WERI-Rb-1 (cell line): ENCODE measurements around the gene SIK3.

Experiments used
- DNase-seq: peaks from one replicate; pipeline ENCODE4 v3.0.0-alpha.2; 2020
- H3K27ac ChIP-seq: fragments of 250-450 bp; sonication (Bioruptor Pico); 2 replicates; pipeline ENCODE4 v1.5.1; 2020; ENCODE audit warnings: mild to moderate bottlenecking, moderate library complexity
- H3K27me3 ChIP-seq: fragments of 250-450 bp; sonication (Bioruptor Pico); 2 replicates; pipeline ENCODE4 v1.5.1; 2021; ENCODE audit warnings: mild to moderate bottlenecking, low read depth, moderate library complexity; ENCODE audit not compliant: insufficient read depth, severe bottlenecking
- H3K36me3 ChIP-seq: fragments of 250-450 bp; sonication (Bioruptor Pico); 2 replicates; pipeline ENCODE4 v1.5.1; 2020; ENCODE audit warnings: mild to moderate bottlenecking, moderate library complexity
- H3K4me3 ChIP-seq: 2 replicates; pipeline ENCODE4 v1.5.1; 2011; ENCODE audit warnings: low read depth, mild to moderate bottlenecking, control low read depth, low read length
- H3K9me3 ChIP-seq: fragments of 250-450 bp; sonication (Bioruptor Pico); 2 replicates; pipeline ENCODE4 v1.5.1; 2021; ENCODE audit warnings: mild to moderate bottlenecking, moderate library complexity; ENCODE audit not compliant: severe bottlenecking
- TF ChIP-seq, protein P1 (sequence below): IDR thresholded peaks from 2 replicates; pipeline ENCODE4 v1.5.1; 2011; ENCODE audit warnings: low read depth, mild to moderate bottlenecking, control low read depth, inconsistent platforms, low read length

Gene SIK3

DNA sequence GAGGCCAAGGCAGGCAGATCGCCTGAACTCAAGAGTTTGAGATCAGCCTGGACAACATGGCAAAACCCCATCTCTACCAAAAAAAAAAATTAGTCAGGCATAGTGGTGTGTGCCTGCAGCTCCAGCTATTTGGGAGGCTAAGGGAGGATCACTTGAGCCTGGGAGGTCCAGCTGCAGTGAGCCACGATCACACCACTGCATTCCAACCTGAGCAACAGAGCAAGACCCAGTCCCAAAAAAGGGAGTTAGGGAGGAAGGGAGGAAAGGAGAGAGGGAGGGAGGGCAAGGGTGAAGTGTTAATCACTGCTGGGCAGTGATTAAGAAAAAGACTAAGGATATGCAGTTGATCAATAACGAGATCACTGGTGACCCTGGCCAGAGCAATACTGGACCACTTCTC lies 204.8 kb downstream of the SIK3 start:
- Histone ChIP-seq H3K27me3 (no peaks in the 10 kb centered on the region), H3K27ac (no peak overlapping the region), H3K9me3 (no peaks in the 10 kb centered on the region), H3K4me3 (no peak overlapping the region), H3K36me3 (peaks cover 15% of the 10 kb centered on the region)
- no peak for DNase-seq
- TF ChIP-seq, protein P1, sequence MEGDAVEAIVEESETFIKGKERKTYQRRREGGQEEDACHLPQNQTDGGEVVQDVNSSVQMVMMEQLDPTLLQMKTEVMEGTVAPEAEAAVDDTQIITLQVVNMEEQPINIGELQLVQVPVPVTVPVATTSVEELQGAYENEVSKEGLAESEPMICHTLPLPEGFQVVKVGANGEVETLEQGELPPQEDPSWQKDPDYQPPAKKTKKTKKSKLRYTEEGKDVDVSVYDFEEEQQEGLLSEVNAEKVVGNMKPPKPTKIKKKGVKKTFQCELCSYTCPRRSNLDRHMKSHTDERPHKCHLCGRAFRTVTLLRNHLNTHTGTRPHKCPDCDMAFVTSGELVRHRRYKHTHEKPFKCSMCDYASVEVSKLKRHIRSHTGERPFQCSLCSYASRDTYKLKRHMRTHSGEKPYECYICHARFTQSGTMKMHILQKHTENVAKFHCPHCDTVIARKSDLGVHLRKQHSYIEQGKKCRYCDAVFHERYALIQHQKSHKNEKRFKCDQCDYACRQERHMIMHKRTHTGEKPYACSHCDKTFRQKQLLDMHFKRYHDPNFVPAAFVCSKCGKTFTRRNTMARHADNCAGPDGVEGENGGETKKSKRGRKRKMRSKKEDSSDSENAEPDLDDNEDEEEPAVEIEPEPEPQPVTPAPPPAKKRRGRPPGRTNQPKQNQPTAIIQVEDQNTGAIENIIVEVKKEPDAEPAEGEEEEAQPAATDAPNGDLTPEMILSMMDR: no peak

DNA sequence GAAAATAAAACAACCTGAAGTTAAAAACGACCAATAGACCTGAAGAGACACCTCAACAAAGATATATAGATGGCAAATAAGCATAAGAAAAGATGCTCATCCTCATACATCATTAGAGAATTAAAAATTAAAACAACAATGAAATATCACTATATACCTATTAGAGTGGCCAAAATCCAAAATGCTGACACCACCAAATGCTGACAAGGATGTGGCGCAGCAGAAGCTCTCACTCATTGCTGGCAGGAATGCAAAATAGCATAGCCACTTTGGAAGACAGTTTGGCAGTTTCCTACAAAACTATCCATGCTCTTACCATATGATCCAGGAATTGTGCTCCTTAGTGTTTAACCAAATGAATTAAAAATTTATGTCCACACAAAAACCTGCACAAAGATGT lies 205.9 kb downstream of the SIK3 start:
- H3K27ac ChIP-seq: no peak overlapping the region
- TF ChIP-seq, protein P1: no peak
- H3K9me3 ChIP-seq: no peaks in the 10 kb centered on the region
- no peaks in the 10 kb centered on the region for H3K27me3 ChIP-seq
- no peak for DNase-seq
- peaks cover 15% of the 10 kb centered on the region for H3K36me3 ChIP-seq
- no peak overlapping the region for H3K4me3 ChIP-seq

DNA sequence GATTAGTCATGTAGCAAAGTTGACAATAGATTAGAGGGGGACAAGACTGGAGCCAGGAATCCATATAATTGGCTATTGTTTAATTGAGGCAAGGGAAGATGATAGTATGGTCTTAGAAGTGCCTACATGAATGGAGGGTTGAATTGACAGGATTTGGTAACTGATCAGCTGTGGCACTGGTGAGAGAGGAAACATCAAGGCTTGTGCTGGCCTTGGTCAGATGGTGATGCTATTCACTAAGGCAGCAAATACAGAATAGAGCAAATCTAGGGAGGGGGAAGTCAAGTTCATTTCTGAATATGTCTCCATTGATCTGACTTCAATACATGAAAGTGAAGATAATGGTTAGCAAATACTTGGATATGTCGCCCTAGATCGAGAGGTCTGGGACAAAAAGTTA lies 206.5 kb downstream of the SIK3 start:
- no peaks in the 10 kb centered on the region for H3K9me3 ChIP-seq
- no peaks in the 10 kb centered on the region for H3K27me3 ChIP-seq
- TF ChIP-seq, protein P1: no peak
- no peak overlapping the region for H3K27ac ChIP-seq
- no peak for DNase-seq
- H3K36me3 ChIP-seq: peaks cover 10% of the 10 kb centered on the region
- H3K4me3 ChIP-seq: no peak overlapping the region

DNA sequence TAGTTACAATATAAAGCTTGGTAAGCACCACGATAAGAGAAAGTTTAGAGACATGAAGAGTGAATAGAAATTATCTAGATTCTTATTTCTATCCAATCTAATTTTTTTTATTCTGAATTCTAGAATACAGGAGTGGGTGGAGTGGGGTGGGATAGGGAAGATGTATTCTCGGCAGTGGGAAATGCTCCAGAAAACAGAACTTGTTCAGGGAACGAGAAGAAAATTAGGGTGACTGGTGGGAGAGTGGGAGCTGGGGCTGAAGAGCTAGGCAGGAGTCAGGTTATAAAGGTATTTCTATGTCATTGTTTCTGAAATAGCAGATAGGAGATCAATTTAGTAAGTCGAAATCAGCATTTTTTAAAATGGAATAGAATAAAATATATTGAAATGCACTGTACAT lies 207.6 kb downstream of the SIK3 start:
- DNase-seq: no peak
- TF ChIP-seq, protein P1: no peak
- no peak overlapping the region for H3K4me3 ChIP-seq
- H3K27me3 ChIP-seq: no peaks in the 10 kb centered on the region
- no peak overlapping the region for H3K27ac ChIP-seq
- H3K36me3 ChIP-seq: peaks cover 8% of the 10 kb centered on the region
- no peaks in the 10 kb centered on the region for H3K9me3 ChIP-seq

DNA sequence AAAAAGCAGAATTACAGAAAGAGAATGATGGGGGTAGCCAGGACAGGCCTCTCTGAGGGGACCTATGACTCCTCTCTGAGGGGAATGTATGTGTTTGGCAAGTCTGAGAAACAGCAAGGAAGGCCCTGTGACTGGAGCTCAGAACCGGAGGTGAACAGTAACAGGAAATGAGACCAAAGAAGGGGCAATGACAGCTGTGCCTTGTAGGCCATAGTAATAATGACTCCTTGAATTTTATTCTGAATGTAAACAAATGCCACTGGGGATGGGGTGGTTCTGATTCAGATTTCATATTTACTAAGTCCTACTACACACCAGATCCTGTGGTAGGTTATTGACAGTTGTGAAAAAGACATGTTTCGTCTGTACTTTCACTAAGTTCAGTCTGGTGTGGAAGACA lies 208.0 kb downstream of the SIK3 start:
- no peaks in the 10 kb centered on the region for H3K9me3 ChIP-seq
- peaks cover 8% of the 10 kb centered on the region for H3K36me3 ChIP-seq
- H3K4me3 ChIP-seq: no peak overlapping the region
- no peak for DNase-seq
- H3K27ac ChIP-seq: no peak overlapping the region
- no peaks in the 10 kb centered on the region for H3K27me3 ChIP-seq
- TF ChIP-seq, protein P1: no peak

DNA sequence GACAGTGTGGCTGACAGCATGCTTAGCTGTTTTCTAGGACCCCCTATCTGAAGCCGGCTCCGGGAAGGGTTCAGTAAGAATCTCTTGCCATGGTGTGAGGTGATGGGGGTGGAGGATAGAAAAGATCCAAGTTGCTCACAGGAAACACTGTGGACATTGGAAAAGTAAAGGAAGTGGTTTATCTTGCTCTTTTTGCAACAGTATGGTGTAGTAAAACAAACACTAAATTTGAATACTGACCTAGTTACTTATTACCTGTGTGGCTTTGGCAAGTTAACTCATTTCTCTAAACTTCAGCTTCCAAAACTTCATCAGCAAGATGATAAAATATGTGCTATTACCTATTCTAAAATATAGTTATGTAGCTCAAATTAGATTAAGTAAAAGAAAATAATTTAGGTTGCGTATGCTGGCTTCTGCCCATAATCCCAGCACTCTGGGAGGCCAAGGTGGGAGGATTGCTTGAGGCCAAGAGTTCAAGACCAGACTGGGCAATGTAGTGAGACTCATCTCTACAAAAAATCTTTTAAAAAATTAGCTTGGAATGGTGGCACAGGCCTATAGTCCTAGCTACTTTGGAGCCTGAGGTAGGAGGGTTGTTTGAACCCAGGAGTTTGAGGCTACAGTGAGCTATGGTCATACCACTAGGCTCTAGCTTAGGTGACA lies 209.2 kb downstream of the SIK3 start:
- TF ChIP-seq, protein P1: no peak
- no peak for DNase-seq
- no peak overlapping the region for H3K4me3 ChIP-seq
- H3K9me3 ChIP-seq: no peaks in the 10 kb centered on the region
- peaks cover 8% of the 10 kb centered on the region for H3K36me3 ChIP-seq
- H3K27ac ChIP-seq: no peak overlapping the region
- H3K27me3 ChIP-seq: no peaks in the 10 kb centered on the region
